Upper lobe of left lung (tissue), 4 donors: ENCODE data around the gene PRKCH.

Experiments used
- CTCF ChIP-seq, 6 experiments: fragments of 450-650 bp in 4 of 6; fragments of 200-600 bp in 2 of 6; sonication (generic) in 2 of 6; IDR thresholded peaks; one replicate each; pipeline ENCODE4 v1.5.1; 2016 to 2019; ENCODE audit warnings: antibody characterized with exemption in 6 of 6
- EP300 ChIP-seq, 4 donors: sonication (generic); formaldehyde crosslinking; IDR thresholded peaks; one replicate each; pipeline ENCODE4 v1.5.1; 2017; ENCODE audit warnings: antibody characterized with exemption in 4 of 4, control low read depth in 2 of 4
- POLR2A ChIP-seq, 4 donors: fragments of 450-650 bp; IDR thresholded peaks; one replicate each; pipeline ENCODE4 v1.5.1; 2016 to 2017; ENCODE audit warnings: antibody characterized with exemption in 4 of 4, mild to moderate bottlenecking in 2 of 4

GRCh38 chr14:61300209-61300608 lies 21.2 kb upstream of the PRKCH start:
- TF ChIP-seq CTCF (IDR thresholded peaks at IDR 0.05) (no peak), POLR2A (IDR thresholded peaks at IDR 0.05) (no peak), EP300 (IDR thresholded peaks at IDR 0.05) (no peak)
